ENCODE data around the gene PPP3CA. TPM values are rescaled to one million over a fixed set of nuclear protein-coding genes. Genes with fewer than 3 reads are reported as not detected.

The PPP3CA gene
- total RNA-seq = 64.9 and 66.5 TPM in 2 replicates

GRCh38 chr4:101347267-101347556, at the start of gene PPP3CA:
Gene PPP3CA (minus strand): TSS chr4:101347526.

All from uterine smooth muscle cell (primary cell).